Measurements from ENCODE around the gene EXOC4.

- no peak for TF ChIP-seq EZH2phosphoT487 (IDR thresholded peaks at IDR 0.05; ENCODE audit: insufficient read depth, low read depth)
- TF ChIP-seq EZH2 (IDR thresholded peaks at IDR 0.05; ENCODE audit: insufficient read depth, poor library complexity, severe bottlenecking) = no peak
Measured at GRCh38 chr7:133268355-133268754, 15.5 kb downstream of the EXOC4 start.
